ENCODE measurements around the gene SELENBP1. TPM values are rescaled to one million over a fixed set of nuclear protein-coding genes. Genes with fewer than 3 reads are reported as not detected.

The SELENBP1 gene
- polyA plus RNA-seq (2013, experiment 1 of 2) = 18.6 TPM
- polyA plus RNA-seq (2013, experiment 2 of 2) = 25.8 TPM

DNA sequence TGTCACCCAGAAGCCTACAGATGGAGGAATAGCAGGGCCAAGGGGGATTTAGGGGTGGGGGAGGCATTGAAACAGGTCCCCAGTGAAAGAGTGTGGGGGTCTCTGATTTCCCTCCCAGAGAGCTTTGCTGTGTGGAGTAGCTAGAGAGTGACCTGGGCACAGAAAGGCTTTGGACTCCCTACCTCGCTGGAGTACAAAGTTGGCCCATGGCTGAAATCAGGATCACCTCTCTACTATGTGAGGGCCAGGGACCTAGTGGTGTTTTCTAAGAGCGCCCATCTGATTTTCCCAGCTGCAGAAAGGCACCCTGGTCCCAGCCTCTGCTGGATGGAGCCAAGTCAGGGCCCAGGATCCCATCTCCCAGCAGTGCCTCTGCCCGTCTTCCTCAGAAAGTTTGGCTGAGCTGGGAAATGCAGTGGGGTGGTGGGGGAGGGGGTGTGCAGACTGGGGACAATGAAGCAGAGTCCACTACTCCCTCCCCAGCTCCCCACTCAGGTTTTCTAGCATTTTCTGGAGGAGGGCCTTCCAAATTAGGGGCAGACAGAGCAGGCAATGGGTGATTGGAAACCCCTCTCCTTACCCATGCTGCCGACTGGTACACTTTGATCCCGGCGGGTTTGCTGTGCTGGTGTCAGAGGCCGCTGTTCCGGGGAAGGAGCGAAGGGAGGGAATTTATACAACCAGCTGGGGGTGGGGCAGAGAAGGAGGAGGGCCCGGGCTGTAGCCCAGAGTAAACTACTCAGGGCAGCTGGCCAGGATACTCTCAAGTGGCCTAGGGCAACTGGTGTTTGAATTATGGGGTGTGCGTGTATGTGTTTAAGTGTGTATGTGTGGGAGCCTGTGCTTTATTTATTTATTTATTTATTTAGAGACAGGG lies at the start of gene SELENBP1:
SELENBP1 (minus strand) TSS at position 648 of the 877 bp plus-strand sequence; CDS start at position 584, 64 bp downstream.
- Histone ChIP-seq H3K9me3 (ENCODE audit: insufficient read depth, low read depth, low read length) (no peaks in the 10 kb centered on the region), H3K27ac (ENCODE audit: low read depth, low read length) (no peak within 1 kb of the TSS), H3K36me3 (ENCODE audit: insufficient read depth, low read length) (0 out of 2 replicates have a peak, but pooled peaks cover 3% of the 10 kb centered on the region), H3K4me1 (ENCODE audit: insufficient read depth, low read length) (peaks cover 6% of the 10 kb centered on the region; the same call in 1 of the 2 replicates), H3K4me3 (ENCODE audit: low read length) (peak within 1 kb of the TSS; percentile 55), H3K9ac (ENCODE audit: low read depth, low read length) (peak within 1 kb of the TSS; percentile 69), H3K27me3 (ENCODE audit: insufficient read depth, low read length) (no peaks in the 10 kb centered on the region)
- WGBS = 22% methylated on average over 11 of the region's 11 CpGs

- Histone ChIP-seq H3K27me3 (ENCODE audit: insufficient read depth, low read length) (no peaks in the 10 kb centered on the region), H3K9me3 (ENCODE audit: insufficient read depth, low read depth, low read length) (no peaks in the 10 kb centered on the region), H3K4me3 (ENCODE audit: low read length) (no peak overlapping the region), H3K36me3 (ENCODE audit: insufficient read depth, low read length) (peaks cover 96% of the 10 kb centered on the region), H3K4me1 (ENCODE audit: insufficient read depth, low read length) (no peaks in the 10 kb centered on the region), H3K9ac (ENCODE audit: low read depth, low read length) (no peak overlapping the region), H3K27ac (ENCODE audit: low read depth, low read length) (no peak overlapping the region)
- 49% methylated on average over 2 of the region's 5 CpGs for WGBS
Measured at GRCh38 chr1:151419819-151420218, 47.3 kb upstream of the SELENBP1 start.

- no peaks in the 10 kb centered on the region for H3K9me3 ChIP-seq (ENCODE audit: insufficient read depth, low read depth, low read length)
- no peak overlapping the region for H3K27ac ChIP-seq (ENCODE audit: low read depth, low read length)
- H3K9ac ChIP-seq (ENCODE audit: low read depth, low read length) = no peak overlapping the region
- H3K4me3 ChIP-seq (ENCODE audit: low read length) = no peak overlapping the region
- no peaks in the 10 kb centered on the region for H3K4me1 ChIP-seq (ENCODE audit: insufficient read depth, low read length)
- 100% methylated on average over 1 of the region's 3 CpGs for WGBS
- no peaks in the 10 kb centered on the region for H3K27me3 ChIP-seq (ENCODE audit: insufficient read depth, low read length)
- peaks cover 94% of the 10 kb centered on the region for H3K36me3 ChIP-seq (ENCODE audit: insufficient read depth, low read length)
Measured at GRCh38 chr1:151418081-151418480, 45.6 kb upstream of the SELENBP1 start.

GRCh38 chr1:151416231-151416630 lies 43.7 kb upstream of the SELENBP1 start:
- Histone ChIP-seq H3K9me3 (ENCODE audit: insufficient read depth, low read depth, low read length) (no peaks in the 10 kb centered on the region), H3K9ac (ENCODE audit: low read depth, low read length) (no peak overlapping the region), H3K4me1 (ENCODE audit: insufficient read depth, low read length) (no peaks in the 10 kb centered on the region), H3K4me3 (ENCODE audit: low read length) (no peak overlapping the region), H3K36me3 (ENCODE audit: insufficient read depth, low read length) (peaks cover 95% of the 10 kb centered on the region), H3K27ac (ENCODE audit: low read depth, low read length) (no peak overlapping the region), H3K27me3 (ENCODE audit: insufficient read depth, low read length) (no peaks in the 10 kb centered on the region)
- WGBS = 96% methylated on average over 4 of the region's 4 CpGs

GRCh38 chr1:151411884-151412283 lies 39.4 kb upstream of the SELENBP1 start:
- 95% methylated on average over 2 of the region's 2 CpGs for WGBS
- H3K9ac ChIP-seq (ENCODE audit: low read depth, low read length) = no peak overlapping the region
- H3K4me3 ChIP-seq (ENCODE audit: low read length) = no peak overlapping the region
- H3K9me3 ChIP-seq (ENCODE audit: insufficient read depth, low read depth, low read length) = no peaks in the 10 kb centered on the region
- peaks cover 99% of the 10 kb centered on the region for H3K36me3 ChIP-seq (ENCODE audit: insufficient read depth, low read length)
- no peaks in the 10 kb centered on the region for H3K4me1 ChIP-seq (ENCODE audit: insufficient read depth, low read length)
- no peak overlapping the region for H3K27ac ChIP-seq (ENCODE audit: low read depth, low read length)
- H3K27me3 ChIP-seq (ENCODE audit: insufficient read depth, low read length) = no peaks in the 10 kb centered on the region

GRCh38 chr1:151408891-151409290 lies 36.4 kb upstream of the SELENBP1 start:
- H3K9ac ChIP-seq (ENCODE audit: low read depth, low read length) = no peak overlapping the region
- H3K36me3 ChIP-seq (ENCODE audit: insufficient read depth, low read length) = peaks cover 99% of the 10 kb centered on the region
- no peak overlapping the region for H3K4me3 ChIP-seq (ENCODE audit: low read length)
- H3K9me3 ChIP-seq (ENCODE audit: insufficient read depth, low read depth, low read length) = no peaks in the 10 kb centered on the region
- no peaks in the 10 kb centered on the region for H3K27me3 ChIP-seq (ENCODE audit: insufficient read depth, low read length)
- H3K27ac ChIP-seq (ENCODE audit: low read depth, low read length) = no peak overlapping the region
- H3K4me1 ChIP-seq (ENCODE audit: insufficient read depth, low read length) = no peaks in the 10 kb centered on the region

DNA sequence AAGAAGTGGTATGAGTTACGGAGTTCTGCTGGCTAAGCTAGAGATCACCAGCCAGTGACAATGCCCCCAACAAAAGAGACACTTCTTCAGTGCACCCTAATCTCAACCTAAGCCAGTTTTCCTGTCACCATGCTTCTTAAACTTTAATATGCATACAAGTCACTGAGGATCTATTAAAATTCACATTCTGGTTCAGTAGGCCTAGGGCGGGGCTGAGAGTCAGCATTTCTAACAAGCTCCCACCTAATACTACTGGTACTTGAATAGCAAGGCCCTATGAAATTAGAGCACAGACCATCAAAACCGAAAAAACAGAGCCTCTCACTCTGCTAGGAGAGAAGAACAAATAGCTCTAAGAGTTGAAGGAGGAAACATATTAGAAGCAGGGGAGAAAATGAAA lies 34.8 kb upstream of the SELENBP1 start:
- peaks cover 100% of the 10 kb centered on the region for H3K36me3 ChIP-seq (ENCODE audit: insufficient read depth, low read length)
- no peaks in the 10 kb centered on the region for H3K9me3 ChIP-seq (ENCODE audit: insufficient read depth, low read depth, low read length)
- H3K27me3 ChIP-seq (ENCODE audit: insufficient read depth, low read length) = no peaks in the 10 kb centered on the region
- H3K9ac ChIP-seq (ENCODE audit: low read depth, low read length) = no peak overlapping the region
- H3K27ac ChIP-seq (ENCODE audit: low read depth, low read length) = no peak overlapping the region
- 98% methylated on average over 3 of the region's 3 CpGs for WGBS
- no peaks in the 10 kb centered on the region for H3K4me1 ChIP-seq (ENCODE audit: insufficient read depth, low read length)
- no peak overlapping the region for H3K4me3 ChIP-seq (ENCODE audit: low read length)

DNA sequence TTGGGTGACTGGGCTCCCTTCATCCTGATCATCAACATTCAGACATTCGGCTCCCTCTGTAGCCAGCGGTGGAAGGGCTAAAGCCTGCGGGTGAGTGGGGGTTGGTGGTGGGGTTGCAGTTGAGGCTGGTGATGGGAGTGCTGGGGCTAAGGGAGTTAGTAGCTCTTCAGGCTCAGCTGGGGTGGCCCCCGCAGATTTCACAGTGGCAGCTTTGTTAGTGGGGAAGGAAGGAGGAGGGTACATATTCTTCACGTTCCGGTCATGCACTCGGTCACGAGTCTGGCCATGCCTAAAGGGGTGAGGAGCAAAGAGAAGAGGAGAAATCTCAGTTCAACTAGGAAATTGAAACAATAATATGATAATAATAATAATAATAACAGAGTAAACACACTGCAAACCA lies 33.7 kb upstream of the SELENBP1 start:
- H3K27me3 ChIP-seq (ENCODE audit: insufficient read depth, low read length) = no peaks in the 10 kb centered on the region
- H3K9me3 ChIP-seq (ENCODE audit: insufficient read depth, low read depth, low read length) = no peaks in the 10 kb centered on the region
- no peak overlapping the region for H3K9ac ChIP-seq (ENCODE audit: low read depth, low read length)
- 97% methylated on average over 8 of the region's 8 CpGs for WGBS
- no peaks in the 10 kb centered on the region for H3K4me1 ChIP-seq (ENCODE audit: insufficient read depth, low read length)
- H3K36me3 ChIP-seq (ENCODE audit: insufficient read depth, low read length) = peaks cover 100% of the 10 kb centered on the region
- H3K4me3 ChIP-seq (ENCODE audit: low read length) = no peak overlapping the region
- H3K27ac ChIP-seq (ENCODE audit: low read depth, low read length) = no peak overlapping the region

DNA sequence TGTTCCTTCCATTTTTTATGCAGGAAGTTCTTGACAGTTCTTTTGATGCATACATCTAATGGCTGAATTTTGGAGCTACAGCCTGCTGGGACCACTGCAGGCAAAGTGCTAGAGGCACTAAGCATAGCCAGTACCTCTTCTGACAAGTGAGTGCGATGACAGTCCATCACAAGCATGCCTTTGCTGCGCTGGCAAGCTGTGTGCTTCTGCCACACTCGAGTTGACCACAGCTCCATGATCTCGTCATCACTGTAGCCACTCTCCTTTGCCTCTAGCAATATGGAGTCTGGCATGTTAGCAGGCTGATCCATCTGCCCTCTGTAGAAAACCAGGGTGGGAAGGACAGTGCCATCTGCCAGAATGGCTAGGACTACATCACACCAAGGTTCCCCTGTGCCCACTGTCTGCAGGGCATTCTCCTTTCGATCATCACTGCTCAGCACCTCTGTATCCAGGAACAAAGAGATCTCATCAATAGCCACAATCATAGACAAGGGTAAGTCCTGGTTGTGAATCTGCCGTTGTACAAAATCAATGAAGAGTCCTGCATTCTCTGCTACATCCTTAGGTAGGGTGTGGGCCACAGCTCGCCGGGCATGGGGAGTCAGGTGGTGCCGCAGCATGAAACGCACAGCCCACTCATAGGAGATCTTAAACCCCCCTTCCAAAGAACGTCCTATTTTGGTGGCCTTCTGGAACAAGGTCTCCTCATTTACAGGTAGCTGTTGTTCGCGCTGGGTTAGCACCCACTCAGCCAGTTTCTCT lies 32.9 kb upstream of the SELENBP1 start:
- Histone ChIP-seq H3K4me3 (ENCODE audit: low read length) (no peak overlapping the region), H3K4me1 (ENCODE audit: insufficient read depth, low read length) (peaks cover 3% of the 10 kb centered on the region; the same call in 1 of the 2 replicates), H3K9me3 (ENCODE audit: insufficient read depth, low read depth, low read length) (no peaks in the 10 kb centered on the region), H3K9ac (ENCODE audit: low read depth, low read length) (no peak overlapping the region), H3K27ac (ENCODE audit: low read depth, low read length) (no peak overlapping the region), H3K36me3 (ENCODE audit: insufficient read depth, low read length) (peaks cover 100% of the 10 kb centered on the region), H3K27me3 (ENCODE audit: insufficient read depth, low read length) (no peaks in the 10 kb centered on the region)
- 95% methylated on average over 13 of the region's 13 CpGs for WGBS

GRCh38 chr1:151403612-151404011 lies 31.1 kb upstream of the SELENBP1 start:
- Histone ChIP-seq H3K36me3 (ENCODE audit: insufficient read depth, low read length) (peaks cover 83% of the 10 kb centered on the region), H3K9ac (ENCODE audit: low read depth, low read length) (no peak overlapping the region), H3K4me3 (ENCODE audit: low read length) (no peak overlapping the region), H3K27me3 (ENCODE audit: insufficient read depth, low read length) (no peaks in the 10 kb centered on the region), H3K27ac (ENCODE audit: low read depth, low read length) (no peak overlapping the region), H3K9me3 (ENCODE audit: insufficient read depth, low read depth, low read length) (no peaks in the 10 kb centered on the region), H3K4me1 (ENCODE audit: insufficient read depth, low read length) (peaks cover 4% of the 10 kb centered on the region; the same call in 1 of the 2 replicates)
- WGBS = 96% methylated on average over 3 of the region's 3 CpGs

- no peaks in the 10 kb centered on the region for H3K27me3 ChIP-seq (ENCODE audit: insufficient read depth, low read length)
- H3K9ac ChIP-seq (ENCODE audit: low read depth, low read length) = no peak overlapping the region
- peaks cover 75% of the 10 kb centered on the region for H3K36me3 ChIP-seq (ENCODE audit: insufficient read depth, low read length)
- H3K4me1 ChIP-seq (ENCODE audit: insufficient read depth, low read length) = peaks cover 4% of the 10 kb centered on the region; the same call in 1 of the 2 replicates
- no peak overlapping the region for H3K27ac ChIP-seq (ENCODE audit: low read depth, low read length)
- H3K4me3 ChIP-seq (ENCODE audit: low read length) = no peak overlapping the region
- H3K9me3 ChIP-seq (ENCODE audit: insufficient read depth, low read depth, low read length) = no peaks in the 10 kb centered on the region
- WGBS = 83% methylated on average over 2 of the region's 2 CpGs
Measured at GRCh38 chr1:151402764-151403163, 30.3 kb upstream of the SELENBP1 start.
